Glomerular endothelial cell (primary cell): ENCODE data around the gene KNTC1. TPM values are rescaled to one million over a fixed set of nuclear protein-coding genes. Genes with fewer than 3 reads are reported as not detected.
"Not testable (repeated sequence)": the region's sequence is repeated elsewhere in the genome, so short reads cannot be mapped to it uniquely, and the experiment has no call there.

Experiments used
- DNase-seq: peaks from one replicate; pipeline ENCODE4 v3.0.0-alpha.2; 2011; ENCODE audit warnings: low read depth, low spot score; ENCODE audit errors: extremely low read depth
- total RNA-seq: library from RNA; depleted of rRNA; stranded (reverse); fragments of >200 nt; gene quantifications from 2 replicates; pipeline ENCODE4 v1.2.3, GENCODE V29; 2015

Gene KNTC1
- total RNA-seq, 1 donor from 2014 or later: 20.4 TPM

- DNase-seq: no peak
Observed at GRCh38 chr12:122503783-122504590, 23.1 kb upstream of the KNTC1 start.

DNA sequence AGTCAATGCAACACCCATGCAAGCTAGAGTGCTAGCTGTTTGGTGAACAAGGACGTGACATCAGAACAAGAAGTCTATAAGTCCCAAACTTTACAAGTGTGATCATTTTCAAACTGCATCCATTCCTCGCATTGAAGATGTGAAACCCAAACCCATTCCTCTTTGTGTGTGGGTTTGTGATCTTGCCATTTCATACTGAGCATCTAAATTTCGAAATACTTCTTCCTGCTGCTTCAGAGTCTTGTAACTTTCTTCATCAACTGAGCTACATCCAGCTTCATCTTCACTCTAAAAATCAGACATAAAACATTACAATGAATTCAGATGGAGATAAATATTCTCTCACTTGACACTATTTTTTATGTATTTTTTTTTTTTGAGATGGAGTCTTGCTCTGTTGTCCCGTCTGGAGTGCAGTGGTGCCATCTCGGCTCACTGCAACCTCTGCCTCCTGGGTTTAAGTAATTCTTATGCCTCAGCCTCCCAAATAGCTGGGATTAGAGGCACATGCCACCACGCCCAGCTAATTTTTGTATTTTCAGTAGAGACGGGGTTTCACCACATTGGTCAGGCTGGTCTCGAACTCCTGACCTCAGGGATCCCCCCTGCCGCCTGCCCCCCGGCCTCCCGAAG lies 21.5 kb upstream of the KNTC1 start:
- no peak for DNase-seq

GRCh38 chr12:122506393-122506938 lies 20.6 kb upstream of the KNTC1 start:
- no peak for DNase-seq

DNA sequence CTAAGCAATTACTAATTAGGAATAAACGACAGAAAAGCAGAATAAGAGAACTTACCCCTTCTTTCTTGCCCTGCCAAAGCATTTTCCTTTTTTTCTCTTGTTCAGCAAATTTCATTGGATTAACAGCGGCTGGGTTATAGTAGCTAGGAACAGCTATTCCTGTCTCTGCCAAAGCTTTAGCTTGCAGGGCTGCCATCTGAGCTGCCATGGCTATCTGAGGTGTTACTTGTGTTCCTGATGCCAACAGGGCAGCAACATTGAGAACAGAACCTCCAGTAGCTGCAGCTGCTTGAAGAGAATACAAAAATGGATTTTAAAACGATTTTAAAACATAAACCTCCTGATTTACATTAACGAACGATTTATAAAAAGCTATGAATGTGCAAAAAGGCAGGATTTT lies 18.9 kb upstream of the KNTC1 start:
- no peak for DNase-seq

DNA sequence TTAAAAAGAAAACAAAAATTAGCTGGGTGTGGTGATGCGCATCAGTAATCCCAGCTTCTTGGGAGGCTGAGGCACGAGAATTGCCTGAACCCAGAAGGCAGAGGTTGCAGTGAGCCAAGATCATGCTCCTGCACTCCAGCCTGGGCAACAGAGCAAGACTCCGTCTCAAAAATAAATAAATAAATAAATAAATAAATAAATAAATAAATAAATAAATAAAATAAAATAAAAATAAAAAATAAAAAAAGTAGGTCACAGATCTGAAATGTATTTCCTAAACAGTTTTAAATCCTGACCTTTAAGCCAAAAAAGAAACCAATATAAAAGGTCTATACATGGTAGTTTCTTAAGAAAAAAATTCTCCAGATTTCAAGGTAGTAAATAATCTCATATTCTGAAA lies 14.0 kb upstream of the KNTC1 start:
- DNase-seq: not testable (repeated sequence)

GRCh38 chr12:122513660-122514059 lies 13.4 kb upstream of the KNTC1 start:
- no peak for DNase-seq

- no peak for DNase-seq
Observed at GRCh38 chr12:122515275-122515674, 11.8 kb upstream of the KNTC1 start.

GRCh38 chr12:122516544-122517361 lies 10.3 kb upstream of the KNTC1 start:
- no peak for DNase-seq

DNA sequence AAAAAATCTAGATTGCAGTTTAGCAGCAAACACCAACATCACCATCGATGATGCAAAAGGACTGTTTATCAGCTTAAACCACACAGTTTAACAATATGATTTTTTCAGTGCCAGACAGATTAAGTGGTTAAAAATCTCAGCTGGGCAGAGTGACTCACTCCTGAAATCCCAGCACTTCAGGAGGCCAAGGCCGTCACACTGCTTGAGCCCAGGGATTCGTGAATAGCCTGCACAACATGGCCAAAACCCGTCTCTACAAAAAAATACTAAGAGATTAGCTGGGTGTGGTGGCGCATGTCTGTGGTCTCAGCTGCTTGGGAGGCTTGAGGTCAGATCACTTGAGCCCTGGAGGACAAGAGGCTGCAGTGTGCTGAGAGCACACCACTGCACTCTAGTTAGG lies 9.2 kb upstream of the KNTC1 start:
- no peak for DNase-seq

DNA sequence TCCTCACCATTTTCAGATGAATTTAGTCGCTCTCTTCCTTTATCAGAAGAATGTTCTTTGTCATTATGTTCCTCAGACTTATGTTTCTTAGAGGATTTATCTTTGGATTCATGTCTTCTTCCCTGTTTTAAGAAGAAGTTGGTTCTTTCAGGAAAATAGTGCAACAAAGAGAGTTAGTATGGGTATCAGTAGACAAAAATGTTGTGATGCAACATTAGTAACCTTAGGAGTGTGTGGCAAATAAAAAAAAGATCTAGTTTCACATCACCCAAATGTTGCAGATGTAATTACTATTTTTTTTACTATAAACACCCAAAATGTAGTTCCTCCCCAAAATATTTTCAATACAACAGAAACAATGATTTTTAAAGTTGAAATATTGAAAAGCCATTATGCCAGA lies 8.1 kb upstream of the KNTC1 start:
- DNase-seq: no peak

DNA sequence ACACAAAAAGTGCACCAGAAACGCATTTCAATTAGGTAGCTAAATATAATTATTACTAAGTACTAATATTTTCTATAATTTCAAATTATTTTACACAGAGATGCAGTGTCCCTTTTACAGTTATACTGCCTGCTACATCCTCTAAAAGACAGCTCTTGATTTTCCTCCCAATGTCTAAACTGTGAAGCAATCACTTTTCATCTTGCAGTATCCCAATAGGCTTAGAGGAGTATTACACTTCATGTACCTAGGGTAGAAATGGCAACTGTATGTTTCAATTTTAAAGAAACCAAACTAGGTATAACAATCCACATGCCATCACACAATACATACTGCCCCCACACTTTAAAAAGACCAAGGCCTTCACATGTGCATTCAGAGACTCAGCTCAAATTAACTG lies 7.6 kb upstream of the KNTC1 start:
- DNase-seq: no peak

DNA sequence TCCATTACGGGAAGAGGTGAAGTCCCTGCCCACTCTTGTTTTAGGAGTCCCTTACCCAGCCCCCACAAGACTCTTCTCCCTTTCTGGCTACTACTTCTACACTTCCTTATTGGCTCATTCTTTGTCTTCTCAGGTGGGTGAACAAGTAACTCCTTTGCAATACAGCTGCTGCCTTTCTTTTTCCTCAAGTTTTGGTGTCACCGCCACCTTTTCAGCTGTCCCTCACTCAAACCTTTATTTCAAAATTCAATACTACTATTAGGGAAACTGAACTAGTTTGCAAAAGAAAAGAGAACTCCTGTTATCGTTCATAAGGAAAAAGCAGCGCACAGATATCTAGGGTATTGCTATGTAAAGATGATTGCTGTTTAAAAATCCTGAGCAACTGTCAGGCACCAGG lies 6.4 kb upstream of the KNTC1 start:
- no peak for DNase-seq

GRCh38 chr12:122523280-122523679 lies 3.8 kb upstream of the KNTC1 start:
- no peak for DNase-seq

GRCh38 chr12:122523846-122524718 lies 3.0 kb upstream of the KNTC1 start:
- DNase-seq: no peak

DNA sequence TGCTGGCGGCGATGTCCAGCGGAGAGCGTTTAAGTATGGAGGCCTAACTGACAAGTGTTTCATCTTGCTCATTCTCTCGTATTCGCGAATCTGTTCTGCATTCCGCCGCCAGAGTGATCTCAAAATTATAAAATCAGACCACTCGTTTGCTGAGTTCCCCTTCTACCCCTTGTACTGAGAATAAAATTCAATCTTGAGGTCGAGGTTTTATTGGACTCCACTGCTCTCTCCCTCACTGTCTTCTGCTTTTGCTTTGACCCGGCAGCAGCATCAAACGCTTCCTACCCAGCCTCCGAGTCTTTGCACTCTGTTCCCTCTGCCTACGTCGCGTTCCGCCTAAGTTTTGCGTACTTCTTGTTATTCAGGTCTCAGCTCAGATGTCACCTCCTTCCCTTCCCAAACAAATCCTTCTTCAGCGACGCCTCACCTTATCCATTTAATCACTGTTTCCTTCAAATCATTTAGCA lies 462 bp downstream of the KNTC1 start:
- DNase-seq: no peak

DNA sequence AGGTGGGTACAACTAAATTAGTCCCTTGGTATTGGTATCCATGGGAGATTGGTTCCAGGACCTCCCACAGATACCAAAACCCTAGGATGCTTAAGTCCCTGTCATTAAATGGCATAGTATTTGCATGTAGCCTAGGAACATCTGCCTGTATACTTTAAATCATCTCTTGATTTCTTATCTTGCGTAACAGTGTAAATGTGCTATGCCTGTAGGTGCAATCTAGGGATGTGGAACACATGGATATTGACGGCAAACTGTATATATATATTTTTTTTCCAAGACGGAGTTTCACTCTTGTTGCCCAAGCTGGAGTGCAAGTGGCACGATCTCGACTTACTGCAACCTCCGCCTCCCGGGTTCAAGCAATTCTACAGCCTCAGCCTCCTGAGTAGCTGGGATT lies 1.5 kb downstream of the KNTC1 start:
- no peak for DNase-seq

DNA sequence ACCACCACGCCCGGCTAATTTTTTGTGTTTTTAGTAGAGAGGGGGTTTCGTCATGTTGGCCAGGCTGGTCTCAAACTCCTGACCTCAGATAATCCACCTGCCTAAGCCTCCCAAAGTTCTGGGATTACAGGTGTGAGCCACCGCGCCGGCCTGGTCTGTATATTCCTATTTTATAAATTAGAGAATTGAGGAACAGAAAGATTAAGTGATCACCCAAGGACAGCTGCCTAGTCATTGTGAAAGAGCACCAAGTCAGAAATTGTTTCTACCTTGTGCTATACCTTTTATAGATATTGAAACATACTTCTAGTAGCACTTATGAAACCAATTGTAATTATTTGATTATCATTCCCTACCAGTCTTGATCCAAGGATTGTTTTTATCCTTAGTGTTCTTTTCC lies 1.9 kb downstream of the KNTC1 start:
- no peak for DNase-seq

GRCh38 chr12:122533856-122534255 lies 6.8 kb downstream of the KNTC1 start:
- DNase-seq: no peak

- no peak for DNase-seq
Observed at GRCh38 chr12:122537021-122537420, 10.0 kb downstream of the KNTC1 start.

DNA sequence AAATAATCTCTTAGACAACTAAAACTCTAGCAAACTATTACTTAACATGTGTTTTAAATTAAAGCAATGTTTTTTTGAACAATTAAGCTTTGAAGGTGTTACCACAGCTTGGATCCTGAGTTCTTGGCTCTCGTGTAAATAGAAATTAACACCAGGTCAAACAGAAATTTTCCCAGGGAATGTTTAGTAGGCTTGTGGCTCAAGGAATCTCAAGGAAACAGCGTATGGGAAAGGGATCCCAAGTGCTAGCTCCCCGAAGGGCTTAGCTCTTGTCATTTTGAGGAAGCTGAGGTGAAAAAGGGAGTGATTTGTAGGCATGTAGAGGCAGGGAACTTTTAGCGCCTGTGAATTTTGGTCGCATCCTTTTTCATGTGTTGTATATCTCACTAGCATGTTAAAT lies 11.4 kb downstream of the KNTC1 start:
- DNase-seq: no peak
